Calu3 (cell line): ENCODE results near the gene SH2D3C. TPM values are rescaled to one million over a fixed set of nuclear protein-coding genes. Genes with fewer than 3 reads are reported as not detected.

Source experiments
- BruUV-seq: library from RNA; stranded (reverse); fragments of 400-500 nt; replicated peaks from 2 replicates; lab custom pipeline; 2021; lab: Mats Ljungman, UMichigan
- CTCF ChIA-PET: fragments of 300-600 bp; sonication (Branson Sonifier 250); formaldehyde crosslinking; loops from one replicate; lab custom pipeline; 2022; ENCODE audit warnings: antibody characterized with exemption; lab: Charles Lee
- DNase-seq: peaks from one replicate; pipeline ENCODE4 v3.0.0; 2022
- H3K27ac Mint-ChIP-seq: one replicate; pipeline ENCODE4 v1.8.0; 2022; ENCODE audit warnings: mixed read lengths; ENCODE audit not compliant: unreplicated experiment
- H3K27me3 Mint-ChIP-seq: one replicate; pipeline ENCODE4 v1.8.0; 2022; ENCODE audit warnings: mixed read lengths; ENCODE audit not compliant: unreplicated experiment
- H3K36me3 Mint-ChIP-seq: one replicate; pipeline ENCODE4 v1.8.0; 2022; ENCODE audit warnings: mild to moderate bottlenecking, moderate library complexity, mixed read lengths; ENCODE audit not compliant: insufficient read depth, unreplicated experiment
- H3K4me1 Mint-ChIP-seq: one replicate; pipeline ENCODE4 v1.8.0; 2022; ENCODE audit warnings: mild to moderate bottlenecking, low read depth, mixed read lengths; ENCODE audit not compliant: unreplicated experiment
- H3K4me3 Mint-ChIP-seq: one replicate; pipeline ENCODE4 v1.8.0; 2022; ENCODE audit warnings: mild to moderate bottlenecking, low read depth, moderate library complexity, mixed read lengths; ENCODE audit not compliant: unreplicated experiment
- H3K9me3 Mint-ChIP-seq: one replicate; pipeline ENCODE4 v1.8.0; 2022; ENCODE audit warnings: low read depth, mixed read lengths; ENCODE audit not compliant: unreplicated experiment
- intact Hi-C: fragments of 100-400 bp; cut with micrococcal nuclease; formaldehyde crosslinking; loops from one replicate; pipeline ENCODE4 v1.10.0; 2022; ENCODE audit not compliant: unreplicated experiment
- microRNA-seq: library from miRNA; unstranded; fragments of <30 nt; microRNA quantifications from one replicate; pipeline ENCODE4 v1.2.0, GENCODE V29; 2022
- total RNA-seq: library from RNA; stranded (reverse); gene quantifications from 2 replicates; pipeline ENCODE4 v1.2.3, GENCODE V29; 2022
- TF ChIP-seq, protein P1 (sequence below): fragments of 200-600 bp; IDR thresholded peaks from one replicate; pipeline ENCODE4 v1.8.0; 2022; ENCODE audit warnings: antibody characterized with exemption; ENCODE audit not compliant: unreplicated experiment

The SH2D3C gene
- total RNA-seq, 1 experiment from 2014 or later, result not detected

DNA sequence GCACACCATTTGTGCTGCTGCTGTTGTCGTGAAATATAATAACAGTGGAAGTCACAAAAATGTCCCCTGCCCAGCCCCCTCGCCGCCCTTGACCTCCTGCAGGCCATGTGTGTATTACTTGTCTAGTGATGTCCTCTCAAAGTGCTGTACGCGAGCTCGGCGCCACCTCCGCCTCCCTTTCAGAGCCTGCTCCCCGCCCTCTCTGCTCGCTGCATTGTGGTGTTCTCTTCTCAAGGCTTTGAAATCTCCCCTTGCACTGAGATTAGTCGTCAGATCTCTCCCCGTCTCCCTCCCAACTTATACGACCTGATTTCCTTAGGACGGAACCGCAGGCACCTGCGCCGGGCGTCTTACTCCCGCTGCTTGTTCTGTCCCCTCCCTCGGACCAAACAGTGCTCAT, 86.4 kb downstream of the SH2D3C start:
- no TSS peak for BruUV-seq
- Mint-ChIP-seq H3K4me3 (no peak overlapping the region), H3K4me1 (peaks cover 9% of the 10 kb centered on the region), H3K9me3 (no peaks in the 10 kb centered on the region), H3K36me3 (no peaks in the 10 kb centered on the region), H3K27ac (no peak overlapping the region), H3K27me3 (no peaks in the 10 kb centered on the region)
- CTCF ChIA-PET, result no interaction called here
- TF ChIP-seq, protein P1, sequence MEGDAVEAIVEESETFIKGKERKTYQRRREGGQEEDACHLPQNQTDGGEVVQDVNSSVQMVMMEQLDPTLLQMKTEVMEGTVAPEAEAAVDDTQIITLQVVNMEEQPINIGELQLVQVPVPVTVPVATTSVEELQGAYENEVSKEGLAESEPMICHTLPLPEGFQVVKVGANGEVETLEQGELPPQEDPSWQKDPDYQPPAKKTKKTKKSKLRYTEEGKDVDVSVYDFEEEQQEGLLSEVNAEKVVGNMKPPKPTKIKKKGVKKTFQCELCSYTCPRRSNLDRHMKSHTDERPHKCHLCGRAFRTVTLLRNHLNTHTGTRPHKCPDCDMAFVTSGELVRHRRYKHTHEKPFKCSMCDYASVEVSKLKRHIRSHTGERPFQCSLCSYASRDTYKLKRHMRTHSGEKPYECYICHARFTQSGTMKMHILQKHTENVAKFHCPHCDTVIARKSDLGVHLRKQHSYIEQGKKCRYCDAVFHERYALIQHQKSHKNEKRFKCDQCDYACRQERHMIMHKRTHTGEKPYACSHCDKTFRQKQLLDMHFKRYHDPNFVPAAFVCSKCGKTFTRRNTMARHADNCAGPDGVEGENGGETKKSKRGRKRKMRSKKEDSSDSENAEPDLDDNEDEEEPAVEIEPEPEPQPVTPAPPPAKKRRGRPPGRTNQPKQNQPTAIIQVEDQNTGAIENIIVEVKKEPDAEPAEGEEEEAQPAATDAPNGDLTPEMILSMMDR, result no peak
- no peak for DNase-seq
- intact Hi-C loops, result no loop called here

- BruUV-seq, result no TSS peak
- TF ChIP-seq, protein P1, result no peak
- Mint-ChIP-seq H3K27me3 (no peaks in the 10 kb centered on the region), H3K4me3 (no peak overlapping the region), H3K36me3 (no peaks in the 10 kb centered on the region), H3K27ac (no peak overlapping the region), H3K9me3 (no peaks in the 10 kb centered on the region), H3K4me1 (peaks cover 9% of the 10 kb centered on the region)
- CTCF ChIA-PET, result no interaction called here
- intact Hi-C loops, result no loop called here
- DNase-seq, result no peak
These were observed 87.7 kb downstream of the SH2D3C start for GRCh38 chr9:127690735-127691134.

DNA sequence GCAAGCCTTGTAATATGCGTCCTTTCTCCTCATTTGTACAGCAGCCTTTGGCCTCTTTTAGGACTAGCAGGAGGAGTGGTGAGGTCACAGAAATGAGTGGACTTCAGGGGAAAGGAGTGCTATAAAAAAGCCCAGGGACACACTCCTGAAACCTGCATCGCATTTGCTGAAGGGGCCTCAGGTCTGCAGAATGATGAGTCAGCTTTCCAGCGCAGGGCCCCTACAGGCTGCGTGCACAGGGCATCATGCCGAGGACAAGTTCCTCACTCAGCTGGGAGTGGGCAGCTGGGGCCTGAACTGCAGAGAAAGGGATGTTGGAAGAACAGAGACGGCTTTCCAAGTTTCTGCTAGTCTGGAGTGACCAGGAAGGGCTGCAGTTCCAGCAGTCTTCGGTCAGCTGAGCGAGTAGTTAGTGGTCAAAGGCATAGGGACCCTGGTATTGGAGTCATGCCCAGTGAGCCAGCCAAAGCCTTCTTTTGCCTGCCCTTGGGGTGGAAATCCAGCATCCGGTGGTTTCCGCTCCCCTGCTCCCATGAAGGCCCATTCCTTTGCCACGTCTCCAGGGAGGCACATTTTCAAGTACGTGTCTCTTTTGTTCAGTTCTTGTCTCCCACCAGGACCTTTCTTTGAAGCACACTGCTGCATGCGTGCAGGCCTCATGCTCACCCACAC, 89.0 kb downstream of the SH2D3C start:
- no peak overlapping the region for H3K27ac Mint-ChIP-seq
- TF ChIP-seq, protein P1, result no peak
- H3K4me3 Mint-ChIP-seq, result no peak overlapping the region
- no peaks in the 10 kb centered on the region for H3K27me3 Mint-ChIP-seq
- no TSS peak for BruUV-seq
- H3K9me3 Mint-ChIP-seq, result no peaks in the 10 kb centered on the region
- no peaks in the 10 kb centered on the region for H3K36me3 Mint-ChIP-seq
- intact Hi-C loops, result no loop called here
- no peaks in the 10 kb centered on the region for H3K4me1 Mint-ChIP-seq
- CTCF ChIA-PET, result interaction anchor here (0.6 kb wide), 1 partner anchor 1354 kb away, joined by 5 read pairs; no protein-coding TSS in a partner anchor
- no peak for DNase-seq

Small RNA genes within 50 kb of the gene (microRNA-seq; reads per million reads assigned to microRNA genes)
- gene MIR2861 (not detected), gene MIR3960 (not detected)

Other genes with a start within 250 kb of the SH2D3C start
- 5.9 and 7.5 TPM in 2 replicates for gene STXBP1, start 166.4 kb downstream of the SH2D3C start, total RNA-seq
- gene CFAP157, start 71.7 kb downstream of the SH2D3C start, total RNA-seq, result 0.87 and 1.0 TPM in 2 replicates
- gene PTRH1, start 63.0 kb downstream of the SH2D3C start, total RNA-seq, result 14.3 and 15.1 TPM in 2 replicates
- gene TTC16, start 62.6 kb downstream of the SH2D3C start, total RNA-seq, result not detected in 2 replicates
- 7.0 and 7.6 TPM in 2 replicates for gene TOR2A, start 43.4 kb downstream of the SH2D3C start, total RNA-seq
- gene CDK9, start 7.4 kb upstream of the SH2D3C start, total RNA-seq, result 41.8 and 51.3 TPM in 2 replicates
- 75.2 and 79.9 TPM in 2 replicates for gene FPGS, start 24.2 kb upstream of the SH2D3C start, total RNA-seq
- 0.32 TPM in 1 of 2 replicates, not detected in the other for gene ENG, start 76.0 kb upstream of the SH2D3C start, total RNA-seq
- 12.2 and 15.6 TPM in 2 replicates for gene AK1, start 99.0 kb upstream of the SH2D3C start, total RNA-seq
- 9.1 and 12.1 TPM in 2 replicates for gene ST6GALNAC6, start 120.9 kb upstream of the SH2D3C start, total RNA-seq
- gene ST6GALNAC4, start 138.4 kb upstream of the SH2D3C start, total RNA-seq, result 11.8 and 12.8 TPM in 2 replicates
- 0.17 and 1.1 TPM in 2 replicates for gene PIP5KL1, start 152.1 kb upstream of the SH2D3C start, total RNA-seq
- gene DPM2, start 159.2 kb upstream of the SH2D3C start, total RNA-seq, result 31.5 and 39.9 TPM in 2 replicates
- gene EEIG1, start 202.3 kb upstream of the SH2D3C start, total RNA-seq, result 80.7 and 84.6 TPM in 2 replicates